Effector memory CD8-positive, alpha-beta T cell (primary cell): ENCODE data around the gene PPP1R1B.

Source experiments
- ATAC-seq: fragments of 150-1000 bp; cut with Tn5 transposase; replicated peaks from 2 replicates; pipeline ENCODE4 v1.10.0; 2021; ENCODE audit warnings: mild to moderate bottlenecking, moderate library complexity
- DNase-seq, 3 experiments: peaks; one replicate each; pipeline ENCODE4 v3.0.0; 2021
- H3K27ac Mint-ChIP-seq, 2 donors: one replicate each; pipeline ENCODE4 v1.8.0; 2022; ENCODE audit warnings: mild to moderate bottlenecking in 2 of 2, mixed read lengths in 2 of 2, moderate library complexity in 2 of 2
- H3K27me3 Mint-ChIP-seq, 2 donors: one replicate each; pipeline ENCODE4 v1.8.0; 2022; ENCODE audit warnings: mixed read lengths in 2 of 2
- H3K36me3 Mint-ChIP-seq: one replicate; pipeline ENCODE4 v1.8.0; 2022; ENCODE audit warnings: mild to moderate bottlenecking, moderate library complexity, mixed read lengths; ENCODE audit not compliant: insufficient read depth
- H3K4me1 Mint-ChIP-seq, 2 donors: one replicate each; pipeline ENCODE4 v1.8.0; 2022; ENCODE audit warnings: low read depth in 2 of 2, mixed read lengths in 2 of 2
- H3K4me3 Mint-ChIP-seq, 2 donors: one replicate each; pipeline ENCODE4 v1.8.0; 2022; ENCODE audit warnings: mild to moderate bottlenecking in 2 of 2, mixed read lengths in 2 of 2, moderate library complexity in 2 of 2
- H3K9me3 Mint-ChIP-seq, 2 donors: one replicate each; pipeline ENCODE4 v1.8.0; 2022; ENCODE audit warnings: mixed read lengths in 2 of 2

Gene PPP1R1B

GRCh38 chr17:39627047-39627711 is 427 bp downstream of the PPP1R1B start:
- Mint-ChIP-seq H3K4me1 (peaks cover 16 to 19% of the 10 kb centered on the region in 2 donors), H3K27me3 (peaks cover 37 to 75% of the 10 kb centered on the region in 2 donors), H3K9me3 (no peaks in the 10 kb centered on the region), H3K27ac (no peak overlapping the region), H3K4me3 (peak overlapping the region; percentile 28 to 47), H3K36me3 (peaks cover 3% of the 10 kb centered on the region)
- DNase-seq = no peak
- ATAC-seq = no peak

- H3K27ac Mint-ChIP-seq = no peak overlapping the region
- H3K4me1 Mint-ChIP-seq = peaks cover 11 to 12% of the 10 kb centered on the region in 2 donors
- DNase-seq (no peak), ATAC-seq (no peak)
- peaks cover 38 to 79% of the 10 kb centered on the region in 2 donors for H3K27me3 Mint-ChIP-seq
- H3K4me3 Mint-ChIP-seq = peak overlapping the region; percentile 13 to 56
- no peaks in the 10 kb centered on the region for H3K9me3 Mint-ChIP-seq
- H3K36me3 Mint-ChIP-seq = peaks cover 3% of the 10 kb centered on the region
Observed at GRCh38 chr17:39627712-39628516, 1.2 kb downstream of the PPP1R1B start.

- ATAC-seq = no peak
- Mint-ChIP-seq H3K4me3 (no peak overlapping the region), H3K4me1 (peaks cover 6 to 9% of the 10 kb centered on the region in 2 donors), H3K9me3 (no peaks in the 10 kb centered on the region), H3K36me3 (no peaks in the 10 kb centered on the region), H3K27me3 (peaks cover 38 to 79% of the 10 kb centered on the region in 2 donors), H3K27ac (no peak overlapping the region)
- no peak for DNase-seq
Observed at GRCh38 chr17:39628655-39629493, 2.1 kb downstream of the PPP1R1B start.

GRCh38 chr17:39629494-39629880 is 2.7 kb downstream of the PPP1R1B start:
- Mint-ChIP-seq H3K27me3 (peaks cover 38 to 78% of the 10 kb centered on the region in 2 donors), H3K4me3 (no peak overlapping the region), H3K27ac (no peak overlapping the region)

GRCh38 chr17:39629898-39630297 is 3.1 kb downstream of the PPP1R1B start:
- Mint-ChIP-seq H3K27ac (no peak overlapping the region), H3K36me3 (no peaks in the 10 kb centered on the region), H3K4me3 (no peak overlapping the region), H3K4me1 (peaks cover 6 to 9% of the 10 kb centered on the region in 2 donors), H3K27me3 (peaks cover 38 to 74% of the 10 kb centered on the region in 2 donors), H3K9me3 (no peaks in the 10 kb centered on the region)
- DNase-seq (no peak), ATAC-seq (no peak)

More at GRCh38 chr17:39629494-39629880, 2.7 kb downstream of the PPP1R1B start:
- Mint-ChIP-seq H3K4me1 (peaks cover 6 to 11% of the 10 kb centered on the region in 2 donors), H3K36me3 (no peaks in the 10 kb centered on the region), H3K9me3 (no peaks in the 10 kb centered on the region)
- no peak for ATAC-seq
- DNase-seq = no peak

- Mint-ChIP-seq H3K9me3 (no peaks in the 10 kb centered on the region), H3K27me3 (peaks cover 31 to 59% of the 10 kb centered on the region in 2 donors), H3K4me3 (no peak overlapping the region), H3K36me3 (no peaks in the 10 kb centered on the region), H3K4me1 (peaks cover 2 to 8% of the 10 kb centered on the region in 2 donors), H3K27ac (peak overlapping the region in 1 of 2 donors; percentile 72)
- no peak for DNase-seq
- ATAC-seq = no peak
Observed at GRCh38 chr17:39631403-39631802, 4.7 kb downstream of the PPP1R1B start.

GRCh38 chr17:39632153-39632941 is 5.6 kb downstream of the PPP1R1B start:
- DNase-seq (no peak), ATAC-seq (no peak)
- Mint-ChIP-seq H3K27ac (peak overlapping the region in 1 of 2 donors; percentile 72), H3K9me3 (no peaks in the 10 kb centered on the region), H3K4me3 (no peak overlapping the region), H3K4me1 (peaks cover 4 to 9% of the 10 kb centered on the region in 2 donors), H3K27me3 (peaks cover 27 to 51% of the 10 kb centered on the region in 2 donors), H3K36me3 (no peaks in the 10 kb centered on the region)

GRCh38 chr17:39633570-39634183 is 6.9 kb downstream of the PPP1R1B start:
- Mint-ChIP-seq H3K27ac (no peak overlapping the region), H3K4me1 (peaks cover 18 to 20% of the 10 kb centered on the region in 2 donors), H3K9me3 (no peaks in the 10 kb centered on the region), H3K27me3 (peaks cover 17 to 38% of the 10 kb centered on the region in 2 donors), H3K36me3 (no peaks in the 10 kb centered on the region), H3K4me3 (no peak overlapping the region)
- DNase-seq (no peak), ATAC-seq (no peak)

- peak in 2 of 3 experiments; percentile 22 to 24 for DNase-seq
- Mint-ChIP-seq H3K9me3 (no peaks in the 10 kb centered on the region), H3K4me1 (peaks cover 23 to 27% of the 10 kb centered on the region in 2 donors), H3K4me3 (no peak overlapping the region), H3K27me3 (peaks cover 15 to 31% of the 10 kb centered on the region in 2 donors), H3K27ac (no peak overlapping the region), H3K36me3 (no peaks in the 10 kb centered on the region)
- ATAC-seq = no peak
Observed at GRCh38 chr17:39634384-39634871, 7.7 kb downstream of the PPP1R1B start.

- Mint-ChIP-seq H3K4me1 (peaks cover 34 to 37% of the 10 kb centered on the region in 2 donors), H3K4me3 (peak overlapping the region; percentile 86 to 93), H3K36me3 (no peaks in the 10 kb centered on the region), H3K9me3 (no peaks in the 10 kb centered on the region), H3K27ac (peak overlapping the region; percentile 73 to 93), H3K27me3 (peaks cover 15 to 18% of the 10 kb centered on the region in 2 donors)
- ATAC-seq (no peak), DNase-seq (no peak)
Observed at GRCh38 chr17:39635614-39636176, 8.9 kb downstream of the PPP1R1B start.

GRCh38 chr17:39636587-39636926 is 9.8 kb downstream of the PPP1R1B start:
- H3K4me1 Mint-ChIP-seq = peaks cover 43 to 44% of the 10 kb centered on the region in 2 donors
- peak overlapping the region; percentile 73 to 93 for H3K27ac Mint-ChIP-seq
- peaks cover 7 to 10% of the 10 kb centered on the region in 2 donors for H3K27me3 Mint-ChIP-seq
- H3K36me3 Mint-ChIP-seq = no peaks in the 10 kb centered on the region
- peak; percentile 2 for ATAC-seq
- H3K9me3 Mint-ChIP-seq = no peaks in the 10 kb centered on the region
- no peak for DNase-seq
- H3K4me3 Mint-ChIP-seq = peak overlapping the region; percentile 86 to 93
